Esophagus muscularis mucosa (tissue), 4 donors: Measurements from ENCODE around the gene ZSCAN20. TPM values are rescaled to one million over a fixed set of nuclear protein-coding genes. Genes with fewer than 3 reads are reported as not detected.

Experiments
- DNase-seq: peaks from one replicate; pipeline ENCODE4 v3.0.0-alpha.2; 2017; ENCODE audit errors: extremely low spot score
- H3K27ac ChIP-seq, 4 donors: fragments of 200-600 bp; sonication (generic); replicated peaks in 1 of 4; 1 replicate in 3 of 4; 2 replicates in 1 of 4; pipeline ENCODE4 v1.5.1; 2016 to 2019; ENCODE audit warnings: mild to moderate bottlenecking in 1 of 4
- H3K27me3 ChIP-seq, 4 donors: fragments of 200-600 bp; sonication (generic); one replicate each; pipeline versions ENCODE4 v1.5.1 to v1.6.0; 2016 to 2019
- H3K36me3 ChIP-seq, 4 donors: fragments of 200-600 bp; sonication (generic); one replicate each; pipeline ENCODE4 v1.5.1; 2016 to 2019
- H3K4me1 ChIP-seq, 4 donors: fragments of 200-600 bp; sonication (generic); one replicate each; pipeline ENCODE4 v1.5.1; 2016 to 2019
- H3K4me3 ChIP-seq, 4 donors: fragments of 200-600 bp; sonication (generic); 1 replicate in 2 of 4; 2 replicates in 2 of 4; pipeline ENCODE4 v1.5.1; 2016 to 2019; ENCODE audit warnings: mild to moderate bottlenecking in 4 of 4, moderate library complexity in 1 of 4
- H3K9me3 ChIP-seq, 4 donors: fragments of 200-600 bp; sonication (generic); 1 replicate in 3 of 4; 2 replicates in 1 of 4; pipeline ENCODE4 v1.5.1; 2016 to 2019
- EP300 ChIP-seq: sonication (generic); formaldehyde crosslinking; IDR thresholded peaks from one replicate; pipeline ENCODE4 v1.6.1; 2017; ENCODE audit warnings: antibody characterized with exemption
- POLR2A ChIP-seq: fragments of 450-650 bp; IDR thresholded peaks from one replicate; pipeline ENCODE4 v1.6.1; 2017; ENCODE audit warnings: antibody characterized with exemption, moderate library complexity, mild to moderate bottlenecking, low read depth
- POLR2AphosphoS5 ChIP-seq, 2 donors: sonication (generic); formaldehyde crosslinking; IDR thresholded peaks; one replicate each; pipeline ENCODE4 v1.6.1; 2017; ENCODE audit warnings: antibody characterized with exemption in 2 of 2
- WGBS: methylation state at CpG from one replicate; pipeline ENCODE4 v1.1.5; 2018; 5-methylcytosine and 5-hydroxymethylcytosine counted together
- intact Hi-C: fragments of 100-400 bp; cut with DNase I; formaldehyde crosslinking; loops from one replicate; pipeline ENCODE4 v1.15.1; 2023
- total RNA-seq, 4 donors: library from RNA; depleted of rRNA; stranded (reverse); fragments of >200 nt; gene quantifications; one replicate each; pipeline versions ENCODE4 v1.1.0 to v1.2.1, GENCODE V29; 2016
- TF ChIP-seq, protein P1 (sequence below), 3 experiments: fragments of 200-600 bp in 2 of 3; fragments of 450-650 bp in 1 of 3; sonication (generic) in 2 of 3; IDR thresholded peaks; one replicate each; pipeline ENCODE4 v1.5.1; 2017 to 2019; ENCODE audit warnings: antibody characterized with exemption in 3 of 3, mild to moderate bottlenecking in 2 of 3, moderate library complexity in 1 of 3

The ZSCAN20 gene
- total RNA-seq, 4 donors from 2014 or later, result 6.6 to 8.2 (median 7.7) TPM

GRCh38 chr1:33532936-33533335, 60.5 kb downstream of the ZSCAN20 start:
- intact Hi-C loops, result no loop called here
- 93% methylated on average over 11 of the region's 13 CpGs for WGBS
- DNase-seq, result no peak
- Histone ChIP-seq H3K9me3 (no peaks in the 10 kb centered on the region), H3K4me1 (no peaks in the 10 kb centered on the region), H3K4me3 (no peak overlapping the region), H3K36me3 (no peaks in the 10 kb centered on the region), H3K27ac (no peak overlapping the region), H3K27me3 (peaks cover 0 to 5% (median 0%) of the 10 kb centered on the region in 4 donors)
- TF ChIP-seq POLR2AphosphoS5 (IDR thresholded peaks at IDR 0.05) (no peak), POLR2A (no peak), EP300 (no peak)
- TF ChIP-seq, protein P1, sequence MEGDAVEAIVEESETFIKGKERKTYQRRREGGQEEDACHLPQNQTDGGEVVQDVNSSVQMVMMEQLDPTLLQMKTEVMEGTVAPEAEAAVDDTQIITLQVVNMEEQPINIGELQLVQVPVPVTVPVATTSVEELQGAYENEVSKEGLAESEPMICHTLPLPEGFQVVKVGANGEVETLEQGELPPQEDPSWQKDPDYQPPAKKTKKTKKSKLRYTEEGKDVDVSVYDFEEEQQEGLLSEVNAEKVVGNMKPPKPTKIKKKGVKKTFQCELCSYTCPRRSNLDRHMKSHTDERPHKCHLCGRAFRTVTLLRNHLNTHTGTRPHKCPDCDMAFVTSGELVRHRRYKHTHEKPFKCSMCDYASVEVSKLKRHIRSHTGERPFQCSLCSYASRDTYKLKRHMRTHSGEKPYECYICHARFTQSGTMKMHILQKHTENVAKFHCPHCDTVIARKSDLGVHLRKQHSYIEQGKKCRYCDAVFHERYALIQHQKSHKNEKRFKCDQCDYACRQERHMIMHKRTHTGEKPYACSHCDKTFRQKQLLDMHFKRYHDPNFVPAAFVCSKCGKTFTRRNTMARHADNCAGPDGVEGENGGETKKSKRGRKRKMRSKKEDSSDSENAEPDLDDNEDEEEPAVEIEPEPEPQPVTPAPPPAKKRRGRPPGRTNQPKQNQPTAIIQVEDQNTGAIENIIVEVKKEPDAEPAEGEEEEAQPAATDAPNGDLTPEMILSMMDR (IDR thresholded peaks at IDR 0.05), result no peak

DNA sequence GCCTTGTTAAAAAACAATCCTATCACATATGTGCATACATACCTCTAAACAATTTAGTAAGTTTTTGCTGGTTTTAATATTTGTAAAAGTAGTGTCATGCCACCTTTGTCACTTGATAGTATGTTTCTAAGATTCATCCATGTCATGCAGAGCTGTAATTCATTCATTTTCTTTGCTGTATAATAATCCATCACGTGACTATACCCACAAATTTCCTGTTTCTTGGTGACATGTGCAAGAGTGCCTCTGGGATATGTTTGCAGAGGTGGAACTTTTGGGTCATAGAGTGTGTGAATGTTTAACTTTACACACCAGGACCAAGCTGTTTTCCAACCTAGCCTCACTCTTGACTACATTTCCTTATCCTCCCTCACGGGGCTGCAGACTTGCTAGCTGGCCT, 62.9 kb downstream of the ZSCAN20 start:
- DNase-seq, result no peak
- no peaks in the 10 kb centered on the region for H3K36me3 ChIP-seq
- no peaks in the 10 kb centered on the region for H3K4me1 ChIP-seq
- intact Hi-C loops, result no loop called here
- H3K4me3 ChIP-seq, result no peak overlapping the region
- peaks cover 0 to 5% (median 0%) of the 10 kb centered on the region in 4 donors for H3K27me3 ChIP-seq
- H3K9me3 ChIP-seq, result no peaks in the 10 kb centered on the region
- TF ChIP-seq, protein P1 (IDR thresholded peaks at IDR 0.05), result no peak
- TF ChIP-seq POLR2A, result no peak
- no peak for TF ChIP-seq POLR2AphosphoS5 (IDR thresholded peaks at IDR 0.05)
- no peak for TF ChIP-seq EP300
- H3K27ac ChIP-seq, result no peak overlapping the region
- 44% methylated on average over 2 of the region's 2 CpGs for WGBS

DNA sequence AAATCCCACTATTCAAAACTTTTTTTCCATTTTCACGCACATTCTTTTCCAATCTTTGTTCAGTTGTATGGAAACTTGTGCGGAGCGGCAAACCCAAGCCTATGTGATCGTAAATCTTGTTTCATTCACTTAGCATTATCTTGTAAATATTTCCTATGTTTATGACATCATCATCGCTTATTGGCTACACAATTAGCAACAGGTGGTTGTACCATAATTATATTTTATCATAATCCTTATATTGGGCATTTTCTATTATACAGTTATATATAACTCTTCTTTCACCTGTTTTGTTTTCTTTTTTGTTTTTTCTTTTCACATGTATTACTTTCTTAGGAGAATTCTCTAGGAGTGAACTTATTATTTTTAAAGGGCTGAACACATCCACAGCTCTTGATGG, 65.4 kb downstream of the ZSCAN20 start:
- Histone ChIP-seq H3K27me3 (peaks cover 0 to 5% (median 0%) of the 10 kb centered on the region in 4 donors), H3K9me3 (no peaks in the 10 kb centered on the region), H3K27ac (no peak overlapping the region), H3K4me3 (no peak overlapping the region), H3K4me1 (no peaks in the 10 kb centered on the region), H3K36me3 (no peaks in the 10 kb centered on the region)
- intact Hi-C loops, result no loop called here
- DNase-seq, result no peak
- TF ChIP-seq EP300 (no peak), POLR2AphosphoS5 (IDR thresholded peaks at IDR 0.05) (no peak), POLR2A (no peak)
- TF ChIP-seq, protein P1 (IDR thresholded peaks at IDR 0.05), result no peak
- WGBS, result 94% methylated on average over 5 of the region's 5 CpGs

DNA sequence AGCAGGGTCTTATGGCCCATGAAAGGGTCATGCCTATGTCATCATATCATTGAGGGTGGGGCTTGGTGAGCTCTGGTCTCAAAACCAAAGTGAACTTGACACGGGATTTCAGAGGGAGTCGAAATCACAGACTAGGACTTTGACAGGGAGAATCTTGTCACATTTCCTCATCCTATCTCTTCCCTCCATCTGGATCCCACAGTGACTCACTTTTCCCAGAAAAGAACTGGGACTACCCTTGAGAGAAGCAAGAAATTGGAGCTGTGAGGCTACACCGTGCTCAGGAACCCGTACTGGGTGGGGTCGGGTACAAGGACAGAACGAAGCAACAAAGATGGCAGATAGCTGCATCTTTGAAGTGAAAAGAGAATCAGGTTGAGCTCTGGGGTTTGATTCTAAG, 69.5 kb downstream of the ZSCAN20 start:
- Histone ChIP-seq H3K4me3 (no peak overlapping the region), H3K27ac (no peak overlapping the region), H3K36me3 (no peaks in the 10 kb centered on the region), H3K4me1 (no peaks in the 10 kb centered on the region), H3K27me3 (peaks cover 0 to 5% (median 0%) of the 10 kb centered on the region in 4 donors), H3K9me3 (no peaks in the 10 kb centered on the region)
- TF ChIP-seq POLR2AphosphoS5 (IDR thresholded peaks at IDR 0.05) (no peak), EP300 (no peak), POLR2A (no peak)
- TF ChIP-seq, protein P1 (IDR thresholded peaks at IDR 0.05), result no peak
- DNase-seq, result peak; percentile 31
- intact Hi-C loops, result no loop called here
- WGBS, result 91% methylated on average over 6 of the region's 6 CpGs

Other genes with a start within 250 kb of the ZSCAN20 start
- 10 to 100 TPM; 17.2 to 35.3 (median 25.1) TPM for gene ZNF362, start 216.2 kb upstream of the ZSCAN20 start, total RNA-seq
- not detected for gene A3GALT2, start 151.5 kb upstream of the ZSCAN20 start, total RNA-seq
- gene PHC2, start 41.5 kb upstream of the ZSCAN20 start, total RNA-seq, result 100 to 1,000 TPM; 104 to 274 (median 201) TPM